ENCODE data around the gene LOXL3.
A peak's percentile ranks its signal among the peaks of the same experiment; 100 is the strongest.

Gene LOXL3

GRCh38 chr2:74504591-74504990 is 49.2 kb downstream of the LOXL3 start:
- DNase-seq, result no peak

- DNase-seq, result no peak
Measured at GRCh38 chr2:74503506-74504475, 50.0 kb downstream of the LOXL3 start.

GRCh38 chr2:74502720-74503505 is 50.8 kb downstream of the LOXL3 start:
- DNase-seq, result peak; percentile 43

- no peak for DNase-seq
Measured at GRCh38 chr2:74502147-74502719, 51.5 kb downstream of the LOXL3 start.

- no peak for DNase-seq
Measured at GRCh38 chr2:74501335-74502071, 52.2 kb downstream of the LOXL3 start.

- DNase-seq, result no peak
Measured at GRCh38 chr2:74500578-74500946, 53.2 kb downstream of the LOXL3 start.

- DNase-seq, result no peak
Measured at GRCh38 chr2:74499940-74500577, 53.7 kb downstream of the LOXL3 start.

- peak; percentile 49 for DNase-seq
Measured at GRCh38 chr2:74499267-74499939, 54.3 kb downstream of the LOXL3 start, which contains the start of gene LBX2. LBX2 (minus strand) TSS chr2:74499603; CDS start chr2:74499537, 66 bp downstream.

- DNase-seq, result no peak
Measured at GRCh38 chr2:74498500-74499266, 55.1 kb downstream of the LOXL3 start.

- peak; percentile 37 for DNase-seq
Measured at GRCh38 chr2:74497777-74498499, 55.8 kb downstream of the LOXL3 start.

- DNase-seq, result no peak
Measured at GRCh38 chr2:74496997-74497776, 56.6 kb downstream of the LOXL3 start.

- DNase-seq, result no peak
Measured at GRCh38 chr2:74495440-74495839, 58.3 kb downstream of the LOXL3 start.

- DNase-seq, result no peak
Measured at GRCh38 chr2:74493546-74493945, 60.2 kb downstream of the LOXL3 start.

- DNase-seq, result no peak
Measured at GRCh38 chr2:74491648-74492544, 61.8 kb downstream of the LOXL3 start.

- no peak for DNase-seq
Measured at GRCh38 chr2:74489906-74490305, 63.8 kb downstream of the LOXL3 start.

GRCh38 chr2:74488643-74489481 is 64.9 kb downstream of the LOXL3 start:
- DNase-seq, result no peak

- no peak for DNase-seq
Measured at GRCh38 chr2:74486141-74486540, 67.6 kb downstream of the LOXL3 start.

All from stimulated activated CD4-positive, alpha-beta T cell treated with anti-CD3 and anti-CD28 coated beads, Interleukin-4, amount 100 ng/mL, for 1 hour (primary cell).